Measurements from ENCODE around the gene SLC24A2. TPM values are rescaled to one million over a fixed set of nuclear protein-coding genes. Genes with fewer than 3 reads are reported as not detected.

SLC24A2 gene
- total and polyA plus RNA-seq, 2 donors (not counting 3 experiments of a cell fraction or from before 2014, with no cell fraction given), result not detected

DNA sequence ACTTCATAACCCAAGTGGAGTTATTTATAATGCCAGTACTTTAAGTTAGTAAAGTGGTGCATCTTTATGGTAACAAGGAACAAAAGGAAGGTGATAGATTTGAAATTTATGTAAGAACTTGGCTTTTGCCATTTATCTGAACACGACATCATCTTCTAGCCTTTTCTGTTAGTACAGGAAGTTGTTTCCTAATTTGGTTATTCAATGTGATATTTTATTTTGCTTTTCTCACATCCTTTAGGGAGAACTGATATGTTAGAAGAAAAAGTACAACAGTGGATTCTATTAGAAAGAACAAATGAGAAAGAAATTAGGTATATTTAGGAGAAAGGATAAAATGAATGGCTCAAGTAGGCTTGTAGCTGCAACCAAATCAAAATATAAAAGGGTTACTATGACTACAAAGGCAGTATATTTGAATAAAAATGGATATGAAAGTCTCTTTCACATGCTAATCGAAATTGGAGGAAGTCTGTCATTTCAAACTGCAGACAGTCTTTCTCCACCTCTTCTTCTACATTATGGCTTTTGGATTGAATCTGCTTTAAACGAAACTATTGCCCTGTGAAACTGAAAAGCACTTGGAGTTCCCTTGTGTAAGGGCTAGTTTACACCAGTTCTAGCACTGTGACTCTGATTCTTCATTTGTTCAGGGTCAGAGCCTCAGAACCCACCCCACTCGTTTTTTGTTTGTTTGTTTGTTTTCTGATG lies 18.5 kb upstream of the SLC24A2 start:
- BruUV-seq (replicated peaks), result no TSS peak
- H3K79me2 ChIP-seq (ENCODE audit: control insufficient read depth, insufficient read depth, low read length), result no peaks in the 10 kb centered on the region
- TF ChIP-seq MYC (IDR thresholded peaks at IDR 0.05; ENCODE audit: low read depth, low read length) (no peak), FOS (IDR thresholded peaks at IDR 0.05; ENCODE audit: borderline replicate concordance, insufficient read depth, low read length) (no peak), JUN (IDR thresholded peaks at IDR 0.05; ENCODE audit: borderline replicate concordance, insufficient read depth, insufficient read length, low read depth) (no peak), MAX (IDR thresholded peaks at IDR 0.05; ENCODE audit: insufficient read depth, insufficient read length) (no peak), POLR2A (IDR thresholded peaks at IDR 0.05; ENCODE audit: low read depth, low read length) (no peak), POLR2AphosphoS5 (IDR thresholded peaks at IDR 0.05; ENCODE audit: insufficient read depth, low read depth, low read length) (no peak), CTCF (IDR thresholded peaks at IDR 0.05; ENCODE audit: extremely low read depth in 1 of 2, insufficient read depth in 1 of 2, low read depth in 1 of 2, low read length in 2 of 2) (no peak), EZH2 (IDR thresholded peaks at IDR 0.05; ENCODE audit: borderline replicate concordance, low read depth, low read length, severe bottlenecking) (no peak), GATA2 (IDR thresholded peaks at IDR 0.05; ENCODE audit: insufficient read depth, insufficient read length, low read depth, low read length) (no peak)
- no peak for DNase-seq (ENCODE audit: low read depth, low spot score)
- no peak overlapping the region for H2AFZ ChIP-seq (ENCODE audit: low read depth, low read length)
- H3K4me3 ChIP-seq (replicated peaks in 1 of 3; ENCODE audit: insufficient read depth in 1 of 3, low read depth in 1 of 3, low read length in 3 of 3), result no peak overlapping the region
- dilution Hi-C loops (cut with MboI; ENCODE audit: extremely low pct_ligation_motif_present, low sequenced_read_pairs), result no loop called here
- no peak for FAIRE-seq
- no peaks in the 10 kb centered on the region for H3K9me3 ChIP-seq (replicated peaks; ENCODE audit: control insufficient read depth, insufficient read depth, low read length)
- no peak overlapping the region for H3K27ac ChIP-seq (ENCODE audit: insufficient read depth, low read depth, low read length)
- no peaks in the 10 kb centered on the region for H3K9me1 ChIP-seq (replicated peaks; ENCODE audit: control insufficient read depth, extremely low read depth, insufficient read depth, low read length)
- no peaks in the 10 kb centered on the region for H3K4me1 ChIP-seq (ENCODE audit: control insufficient read depth, extremely low read depth, insufficient read depth, low read length)
- ChIA-PET CTCF (no interaction called here), POLR2A (no interaction called here)
- H3K9ac ChIP-seq (replicated peaks; ENCODE audit: extremely low read depth, insufficient read depth, low read length), result no peak overlapping the region
- H3K4me2 ChIP-seq (ENCODE audit: insufficient read depth, low read length), result no peak overlapping the region
- no peaks in the 10 kb centered on the region for H3K36me3 ChIP-seq (ENCODE audit: control insufficient read depth in 2 of 2, extremely low read depth in 1 of 2, insufficient read depth in 2 of 2, low read length in 2 of 2)
- intact Hi-C loops (cut with micrococcal nuclease), result no loop called here
- no peaks in the 10 kb centered on the region for H3K27me3 ChIP-seq (ENCODE audit: control insufficient read depth in 2 of 2, insufficient read depth in 2 of 2, low read length in 2 of 2)
- H4K20me1 ChIP-seq (replicated peaks; ENCODE audit: control insufficient read depth, extremely low read depth, insufficient read depth, low read length), result no peaks in the 10 kb centered on the region

Data from endothelial cell of umbilical vein (primary cell).